HG03045 (cell line): ENCODE data around the gene C1QL4.
"Not testable (repeated sequence)": the region's sequence is repeated elsewhere in the genome, so short reads cannot be mapped to it uniquely, and the experiment has no call there.

Source experiments
- ATAC-seq: cut with Tn5 transposase; IDR thresholded peaks from one replicate; pipeline ENCODE4 v1.9.1; 2021; ENCODE audit warnings: mild to moderate bottlenecking, moderate library complexity; ENCODE audit not compliant: unreplicated experiment

Gene C1QL4

GRCh38 chr12:49334681-49335080 is 2.3 kb downstream of the C1QL4 start:
- no peak for ATAC-seq

GRCh38 chr12:49334226-49334625 is 2.8 kb downstream of the C1QL4 start:
- no peak for ATAC-seq

- ATAC-seq = not testable (repeated sequence)
Measured at GRCh38 chr12:49333778-49334177, 3.2 kb downstream of the C1QL4 start.

- ATAC-seq = no peak
Measured at GRCh38 chr12:49332891-49333371, 4.1 kb downstream of the C1QL4 start.

GRCh38 chr12:49332441-49332861 is 4.5 kb downstream of the C1QL4 start:
- no peak for ATAC-seq

- no peak for ATAC-seq
Measured at GRCh38 chr12:49331380-49332222, 5.4 kb downstream of the C1QL4 start.

GRCh38 chr12:49330631-49331379 is 6.2 kb downstream of the C1QL4 start:
- no peak for ATAC-seq

- ATAC-seq = no peak
Measured at GRCh38 chr12:49330032-49330619, 6.9 kb downstream of the C1QL4 start.

- ATAC-seq = no peak
Measured at GRCh38 chr12:49328816-49329215, 8.2 kb downstream of the C1QL4 start.

GRCh38 chr12:49327887-49328286 is 9.1 kb downstream of the C1QL4 start:
- ATAC-seq = no peak

- no peak for ATAC-seq
Measured at GRCh38 chr12:49327368-49327767, 9.6 kb downstream of the C1QL4 start.

- ATAC-seq = no peak
Measured at GRCh38 chr12:49325606-49326005, 11.4 kb downstream of the C1QL4 start.

GRCh38 chr12:49323524-49324097 is 13.4 kb downstream of the C1QL4 start:
- no peak for ATAC-seq

GRCh38 chr12:49322708-49323523 is 14.1 kb downstream of the C1QL4 start, which contains the start of gene TROAP:
Gene TROAP, plus strand, starts transcription at chr12:49323255. Its CDS starts 354 bp downstream, at chr12:49323609.
- ATAC-seq = peak; percentile 98

- ATAC-seq = no peak
Measured at GRCh38 chr12:49322367-49322707, 14.7 kb downstream of the C1QL4 start.

GRCh38 chr12:49320411-49321103 is 16.4 kb downstream of the C1QL4 start:
- ATAC-seq = not testable (repeated sequence)

- not testable (repeated sequence) for ATAC-seq
Measured at GRCh38 chr12:49317118-49317517, 19.9 kb downstream of the C1QL4 start.

- ATAC-seq = no peak
Measured at GRCh38 chr12:49314811-49315210, 22.2 kb downstream of the C1QL4 start.

- ATAC-seq = not testable (repeated sequence)
Measured at GRCh38 chr12:49310451-49311000, 26.5 kb downstream of the C1QL4 start.
